HG03378 (cell line): ENCODE measurements around the gene TNK2.
"Not testable (repeated sequence)": the region's sequence is repeated elsewhere in the genome, so short reads cannot be mapped to it uniquely, and the experiment has no call there.

Experiments used
- ATAC-seq: cut with Tn5 transposase; IDR thresholded peaks from one replicate; pipeline ENCODE4 v1.9.1; 2021; ENCODE audit warnings: mild to moderate bottlenecking, moderate library complexity; ENCODE audit not compliant: unreplicated experiment

TNK2 gene

GRCh38 chr3:195824425-195825190 is 83.7 kb downstream of the TNK2 start:
- not testable (repeated sequence) for ATAC-seq

GRCh38 chr3:195823999-195824398 is 84.4 kb downstream of the TNK2 start:
- ATAC-seq, result no peak

DNA sequence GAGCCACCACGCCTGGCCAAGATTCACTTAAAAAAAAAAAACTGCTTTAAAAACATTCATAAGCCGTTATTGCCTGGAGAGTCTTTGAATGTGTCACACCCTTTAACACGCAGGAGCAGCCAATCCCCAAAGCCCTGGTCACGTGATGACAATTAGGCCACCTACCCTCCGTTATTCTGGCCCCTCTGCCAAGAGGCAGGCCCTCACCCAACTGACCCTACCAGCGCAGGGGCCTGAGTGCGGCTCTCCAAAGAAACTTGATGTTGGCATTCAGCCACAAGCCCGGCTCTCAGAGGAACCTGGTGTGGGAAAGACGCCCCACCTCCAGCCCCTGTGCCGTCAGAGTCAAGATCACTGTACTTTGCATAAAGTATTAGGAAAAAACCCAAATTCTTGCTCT is 85.1 kb downstream of the TNK2 start:
- no peak for ATAC-seq

GRCh38 chr3:195822131-195822696 is 86.1 kb downstream of the TNK2 start:
- ATAC-seq, result no peak

GRCh38 chr3:195821403-195822130 is 86.8 kb downstream of the TNK2 start:
- no peak for ATAC-seq

DNA sequence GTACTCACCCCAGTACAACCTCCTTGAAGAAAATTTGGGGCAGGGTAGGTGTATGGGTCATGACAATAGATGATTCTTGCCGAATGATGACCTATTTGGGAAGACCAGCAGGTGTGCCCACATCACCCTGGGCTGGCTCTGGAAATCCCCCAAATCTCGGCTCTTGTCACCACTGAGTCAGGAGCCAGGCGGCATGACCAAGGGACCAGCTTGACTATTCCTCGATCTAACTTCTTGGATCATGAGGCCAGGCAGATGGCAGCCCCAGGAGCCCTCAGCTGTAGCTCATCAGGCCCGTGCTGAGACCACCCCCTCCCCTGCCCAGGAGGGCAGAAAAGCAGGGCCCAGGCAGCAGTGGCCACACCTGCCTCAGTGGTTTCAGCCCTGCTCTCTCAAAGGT is 87.5 kb downstream of the TNK2 start:
- ATAC-seq, result no peak

- ATAC-seq, result no peak
Measured at GRCh38 chr3:195820186-195820585, 88.2 kb downstream of the TNK2 start.

GRCh38 chr3:195818301-195818700 is 90.0 kb downstream of the TNK2 start:
- ATAC-seq, result no peak

DNA sequence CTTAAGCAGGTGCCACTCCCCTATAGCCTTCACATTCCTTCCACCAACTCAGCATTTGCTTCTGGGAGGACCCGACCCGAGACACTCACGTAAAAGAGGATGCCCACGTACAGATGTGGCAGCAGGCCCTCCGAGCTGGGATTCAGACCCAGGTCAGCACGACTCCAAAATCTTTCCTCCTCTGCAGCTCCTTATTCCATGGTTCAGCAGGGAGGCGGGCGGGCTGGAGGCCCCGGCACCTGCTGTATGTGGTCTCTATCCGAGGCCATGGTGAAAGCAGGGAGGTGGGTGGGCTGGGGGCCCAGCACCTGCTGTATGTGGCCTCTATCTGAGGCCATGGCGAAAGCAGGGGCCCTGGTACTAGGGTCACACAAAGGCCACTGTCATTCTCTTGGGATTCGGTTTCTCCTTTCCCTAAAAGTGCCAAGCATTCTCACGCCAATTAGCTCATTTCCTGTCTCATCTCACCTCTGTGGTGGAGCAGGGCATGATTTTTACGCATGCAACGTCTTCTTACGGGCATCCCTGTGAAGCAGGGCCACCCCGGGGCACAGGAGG is 90.7 kb downstream of the TNK2 start:
- no peak for ATAC-seq

- ATAC-seq, result not testable (repeated sequence)
Measured at GRCh38 chr3:195816276-195816913, 92.0 kb downstream of the TNK2 start.

DNA sequence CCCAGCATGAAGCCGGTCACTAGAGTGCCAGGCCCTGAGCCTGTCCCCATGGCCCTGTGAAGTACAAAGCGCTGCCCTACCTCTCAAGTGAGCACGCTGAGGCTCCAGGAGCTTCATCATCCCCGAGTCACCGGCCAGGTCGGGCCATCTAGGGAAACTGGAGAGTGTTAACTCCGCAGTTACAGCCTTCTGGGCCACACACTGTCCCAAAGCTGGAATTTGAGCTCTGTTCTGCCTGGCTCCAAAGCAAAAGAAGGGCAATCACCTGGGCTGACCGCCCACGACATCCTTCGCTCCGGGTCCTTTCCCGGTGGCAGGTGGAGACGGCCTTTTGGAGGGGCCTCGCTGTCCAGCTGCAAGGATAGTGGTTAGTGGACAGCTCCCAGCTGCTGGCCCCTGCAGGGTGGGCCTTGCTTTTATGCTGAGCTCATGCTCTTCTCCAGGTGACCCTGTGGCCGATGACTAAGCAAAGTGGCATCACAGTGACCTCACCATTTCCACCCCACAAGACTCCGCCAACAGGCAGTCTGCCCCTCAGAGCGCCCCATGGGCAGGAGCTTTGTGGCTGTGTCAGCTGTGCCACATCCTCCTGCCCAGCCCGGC is 93.1 kb downstream of the TNK2 start:
- ATAC-seq, result no peak

DNA sequence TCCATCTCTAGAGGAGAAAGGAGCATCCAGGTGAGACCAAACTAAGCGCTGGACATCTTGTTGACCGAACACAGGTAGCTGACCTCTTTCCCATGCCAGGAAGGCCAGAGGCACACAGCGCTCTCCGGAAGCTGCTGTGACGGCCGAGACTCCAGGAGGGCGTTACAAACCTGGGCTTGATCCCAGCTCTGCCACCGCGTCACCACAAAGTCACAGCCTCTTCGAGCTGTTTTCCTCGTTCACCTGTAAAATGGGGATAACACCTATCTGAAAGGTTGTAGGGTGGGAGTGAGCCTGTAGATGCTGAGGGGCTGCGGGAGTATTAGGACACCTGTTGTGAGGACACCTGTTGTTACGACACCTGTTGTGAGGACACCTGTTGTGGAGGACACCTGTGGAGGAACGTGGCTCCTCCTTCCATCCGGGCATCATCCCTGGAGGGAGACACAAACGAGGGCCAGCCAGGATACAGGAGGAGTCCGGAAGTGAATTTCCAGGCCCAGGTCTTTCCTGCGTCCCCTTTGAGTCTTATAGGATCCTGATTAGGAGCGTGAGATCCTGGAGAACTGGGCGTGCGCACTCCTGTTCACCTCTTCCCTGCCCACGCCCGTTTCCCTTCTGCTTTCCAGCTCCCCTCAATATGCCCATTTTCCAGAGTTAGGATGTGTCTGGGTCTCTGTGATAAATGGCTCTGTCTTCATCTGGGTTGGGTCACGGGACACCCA is 94.3 kb downstream of the TNK2 start:
- no peak for ATAC-seq
